Stimulated activated CD8-positive, alpha-beta memory T cell treated with anti-CD3 and anti-CD28 coated beads, Interleukin-7, amount 100 ng/mL, for 48 hours (primary cell): ENCODE measurements around the gene KPNA6.
A peak's percentile ranks its signal among the peaks of the same experiment; 100 is the strongest.

Source experiments
- DNase-seq, 2 donors: peaks; one replicate each; pipeline ENCODE4 v3.0.0-alpha.2; 2020; ENCODE audit warnings: low read depth in 1 of 2; ENCODE audit errors: extremely low read depth in 1 of 2

KPNA6 gene

GRCh38 chr1:32215629-32216480 is 108.0 kb downstream of the KPNA6 start:
- no peak for DNase-seq

- no peak for DNase-seq
These were observed 108.7 kb downstream of the KPNA6 start for GRCh38 chr1:32216566-32216965.

- no peak for DNase-seq
These were observed 111.2 kb downstream of the KPNA6 start for GRCh38 chr1:32219022-32219421.

- DNase-seq, result no peak
These were observed 113.1 kb downstream of the KPNA6 start for GRCh38 chr1:32220746-32221580.

GRCh38 chr1:32221581-32221979 is 113.7 kb downstream of the KPNA6 start:
- DNase-seq, result no peak

- DNase-seq, result peak; percentile 75 to 90
These were observed 114.3 kb downstream of the KPNA6 start, which contains the start of the genes EIF3I and TMEM234 for GRCh38 chr1:32221980-32222755. Gene EIF3I (plus strand): TSS chr1:32222407. CDS start chr1:32222442, 35 bp downstream. Gene TMEM234 (minus strand): TSS chr1:32222353. CDS start chr1:32222322, 31 bp downstream.

GRCh38 chr1:32223683-32224082 is 115.8 kb downstream of the KPNA6 start:
- DNase-seq, result no peak

GRCh38 chr1:32224285-32224684 is 116.4 kb downstream of the KPNA6 start:
- no peak for DNase-seq
